ENCODE measurements around the gene GRIN2A.

DNA sequence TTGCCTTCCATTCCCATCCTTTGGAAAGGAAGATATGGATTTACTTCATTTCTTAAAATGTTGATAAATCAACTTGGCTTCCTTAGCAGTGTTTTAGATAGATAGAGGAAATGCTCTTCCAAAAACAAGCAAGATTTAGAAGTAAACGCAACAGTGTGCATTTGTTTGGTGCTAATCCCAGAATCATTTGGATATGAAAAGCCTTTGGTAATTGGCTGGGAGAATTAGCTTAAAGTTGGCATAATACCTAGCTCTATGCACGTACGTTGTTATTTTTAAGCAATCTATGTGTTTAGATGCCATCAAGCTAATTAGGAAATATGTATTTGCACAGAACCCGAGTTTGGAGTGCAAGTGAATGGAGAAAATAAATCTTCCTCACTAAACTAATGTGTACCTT lies 415.3 kb downstream of the GRIN2A start:
- TF ChIP-seq CTCF (IDR thresholded peaks at IDR 0.05) = no peak
- no peak for TF ChIP-seq POLR2A (IDR thresholded peaks at IDR 0.05; ENCODE audit: low read depth)
- no peak for TF ChIP-seq EP300 (IDR thresholded peaks at IDR 0.05)
